Astrocyte of the spinal cord (primary cell): Measurements from ENCODE around the gene PLD1.
"Not testable (repeated sequence)": the region's sequence is repeated elsewhere in the genome, so short reads cannot be mapped to it uniquely, and the experiment has no call there.

Source experiments
- DNase-seq: peaks from one replicate; pipeline ENCODE4 v3.0.0; 2011; ENCODE audit warnings: low read depth, low spot score
- H3K4me3 ChIP-seq: 2 replicates; pipeline ENCODE4 v1.5.1; 2011; ENCODE audit warnings: low read depth, mild to moderate bottlenecking, low read length, moderate library complexity
- CTCF ChIP-seq: IDR thresholded peaks from 2 replicates; pipeline ENCODE4 v1.5.1; 2012; ENCODE audit warnings: low read depth, mild to moderate bottlenecking, low read length, inconsistent platforms
- in situ Hi-C: cut with HindIII; loops from 2 replicates; pipeline ENCODE4 v1.10.0; 2017; ENCODE audit warnings: low sequenced_read_pairs

The PLD1 gene

GRCh38 chr3:171749124-171749523 lies 61.2 kb downstream of the PLD1 start:
- in situ Hi-C loops = no loop called here
- no peak for DNase-seq
- no peak for TF ChIP-seq CTCF
- no peak overlapping the region for H3K4me3 ChIP-seq

GRCh38 chr3:171748064-171748924 lies 62.0 kb downstream of the PLD1 start:
- no peak overlapping the region for H3K4me3 ChIP-seq
- TF ChIP-seq CTCF = no peak
- DNase-seq = peak; percentile 28
- in situ Hi-C loops = no loop called here

GRCh38 chr3:171747223-171747920 lies 62.9 kb downstream of the PLD1 start:
- in situ Hi-C loops = no loop called here
- no peak for TF ChIP-seq CTCF
- H3K4me3 ChIP-seq = no peak overlapping the region
- no peak for DNase-seq

GRCh38 chr3:171746320-171747222 lies 63.7 kb downstream of the PLD1 start:
- DNase-seq, H3K4me3 ChIP-seq, in situ Hi-C loops: not testable (repeated sequence)

GRCh38 chr3:171745577-171746319 lies 64.5 kb downstream of the PLD1 start:
- in situ Hi-C loops = no loop called here
- no peak overlapping the region for H3K4me3 ChIP-seq
- TF ChIP-seq CTCF = no peak
- no peak for DNase-seq

- TF ChIP-seq CTCF = no peak
- in situ Hi-C loops = no loop called here
- no peak for DNase-seq
- no peak overlapping the region for H3K4me3 ChIP-seq
Observed at GRCh38 chr3:171744158-171744741, 66.0 kb downstream of the PLD1 start.
